Spinal cord (tissue), 10 donors: ENCODE measurements around the gene DERL3. TPM values are rescaled to one million over a fixed set of nuclear protein-coding genes. Genes with fewer than 3 reads are reported as not detected.
A peak's percentile ranks its signal among the peaks of the same experiment; 100 is the strongest.
"Not testable (repeated sequence)": the region's sequence is repeated elsewhere in the genome, so short reads cannot be mapped to it uniquely, and the experiment has no call there.

Experiments
- DNase-seq, 6 donors: peaks; one replicate each; pipeline versions ENCODE4 v3.0.0 to v3.0.0-alpha.2; 2013 to 2015; ENCODE audit warnings: low spot score in 6 of 6, low read depth in 4 of 6
- H3K27ac ChIP-seq: one replicate; pipeline ENCODE4 v1.5.1; 2013; ENCODE audit warnings: low read depth, low read length, control low read depth
- H3K27me3 ChIP-seq: one replicate; pipeline ENCODE4 v1.6.1; 2013; ENCODE audit warnings: low read length; ENCODE audit not compliant: control insufficient read depth, insufficient read depth
- H3K36me3 ChIP-seq: one replicate; pipeline ENCODE4 v1.6.1; 2013; ENCODE audit warnings: low read length; ENCODE audit not compliant: control insufficient read depth, insufficient read depth
- H3K4me1 ChIP-seq: one replicate; pipeline ENCODE4 v1.6.1; 2013; ENCODE audit warnings: low read length; ENCODE audit not compliant: control insufficient read depth, insufficient read depth
- H3K4me3 ChIP-seq: one replicate; pipeline ENCODE4 v1.5.1; 2013; ENCODE audit warnings: low read depth, low read length, control low read depth
- H3K9me3 ChIP-seq: one replicate; pipeline ENCODE4 v1.6.1; 2013; ENCODE audit warnings: low read length; ENCODE audit not compliant: control insufficient read depth, insufficient read depth
- WGBS: methylation state at CpG from one replicate; pipeline ENCODE4 v1.1.5; 2013; ENCODE audit warnings: missing lambda C conversion rate; ENCODE audit not compliant: insufficient coverage; 5-methylcytosine and 5-hydroxymethylcytosine counted together
- polyA plus RNA-seq, 2 donors: library from polyadenylated mRNA; unstranded; fragments of 120-200 nt; gene quantifications; one replicate each; pipeline ENCODE4 v1.2.1, GENCODE V29; 2013; ENCODE audit not compliant: insufficient read length in 2 of 2
- total RNA-seq, 2 donors: library from RNA; depleted of rRNA in 1 of 2; stranded (reverse); fragments of 120-200 nt in 1 of 2; fragments of >200 nt in 1 of 2; gene quantifications; one replicate each; pipeline versions ENCODE4 v1.2.3 to v1.2.4, GENCODE V29; 2013 to 2014
- donor health status: healthy.

DERL3 gene
- total and polyA plus RNA-seq, 4 donors = 0.50 to 5.3 (median 4.0) TPM

- not testable (repeated sequence) for H3K27ac ChIP-seq, H3K9me3 ChIP-seq, DNase-seq, H3K4me1 ChIP-seq, H3K27me3 ChIP-seq, H3K4me3 ChIP-seq
- H3K36me3 ChIP-seq = peaks cover 39% of the 10 kb centered on the region
- WGBS = 83% methylated on average over 1 of the region's 11 CpGs
Observed at GRCh38 chr22:23864499-23865154, 25.8 kb upstream of the DERL3 start.

- no peak overlapping the region for H3K27ac ChIP-seq
- peaks cover 24% of the 10 kb centered on the region for H3K36me3 ChIP-seq
- no peaks in the 10 kb centered on the region for H3K9me3 ChIP-seq
- no peaks in the 10 kb centered on the region for H3K27me3 ChIP-seq
- peak in 1 of 6 donors; percentile 51 for DNase-seq
- H3K4me1 ChIP-seq = peaks cover 16% of the 10 kb centered on the region
- no peak overlapping the region for H3K4me3 ChIP-seq
- 71% methylated on average over 1 of the region's 3 CpGs for WGBS
Observed at GRCh38 chr22:23862103-23862502, 23.3 kb upstream of the DERL3 start.

GRCh38 chr22:23860187-23860586, 21.4 kb upstream of the DERL3 start:
- H3K9me3 ChIP-seq, H3K4me3 ChIP-seq, H3K27ac ChIP-seq, H3K27me3 ChIP-seq, DNase-seq: not testable (repeated sequence)
- WGBS = no CpG with 5 or more reads among the region's 8 CpGs
- peaks cover 15% of the 10 kb centered on the region for H3K36me3 ChIP-seq
- peaks cover 22% of the 10 kb centered on the region for H3K4me1 ChIP-seq

GRCh38 chr22:23859201-23859600, 20.4 kb upstream of the DERL3 start:
- Histone ChIP-seq H3K36me3 (peaks cover 12% of the 10 kb centered on the region), H3K27ac (no peak overlapping the region), H3K4me1 (peaks cover 22% of the 10 kb centered on the region), H3K9me3 (no peaks in the 10 kb centered on the region), H3K4me3 (no peak overlapping the region), H3K27me3 (no peaks in the 10 kb centered on the region)
- no peak for DNase-seq
- WGBS = 83% methylated on average over 3 of the region's 4 CpGs

- no peaks in the 10 kb centered on the region for H3K27me3 ChIP-seq
- DNase-seq = no peak
- H3K9me3 ChIP-seq = no peaks in the 10 kb centered on the region
- H3K4me1 ChIP-seq = peaks cover 22% of the 10 kb centered on the region
- H3K27ac ChIP-seq = peak overlapping the region; percentile 95
- WGBS = no CpG with 5 or more reads among the region's 7 CpGs
- H3K36me3 ChIP-seq = peaks cover 8% of the 10 kb centered on the region
- H3K4me3 ChIP-seq = peak overlapping the region; percentile 89
Observed at GRCh38 chr22:23858484-23858815, 19.6 kb upstream of the DERL3 start.

GRCh38 chr22:23857606-23858483, 19.0 kb upstream of the DERL3 start, which contains the start of gene SLC2A11:
Gene SLC2A11 (plus strand): TSS chr22:23857875. CDS start chr22:23858000, 125 bp downstream.
- Histone ChIP-seq H3K4me1 (peaks cover 22% of the 10 kb centered on the region), H3K4me3 (peak within 1 kb of the TSS; percentile 89), H3K9me3 (no peaks in the 10 kb centered on the region), H3K27me3 (no peaks in the 10 kb centered on the region), H3K27ac (peak within 1 kb of the TSS; percentile 95), H3K36me3 (peaks cover 3% of the 10 kb centered on the region)
- DNase-seq = peak; percentile 94 to 100 (median 97)
- under 1% methylated on average over 58 of the region's 60 CpGs for WGBS

- H3K36me3 ChIP-seq = peaks cover 2% of the 10 kb centered on the region
- peak overlapping the region; percentile 95 for H3K27ac ChIP-seq
- WGBS = under 1% methylated on average over 50 of the region's 58 CpGs
- no peaks in the 10 kb centered on the region for H3K27me3 ChIP-seq
- H3K4me3 ChIP-seq = peak overlapping the region; percentile 89
- no peaks in the 10 kb centered on the region for H3K9me3 ChIP-seq
- H3K4me1 ChIP-seq = peaks cover 22% of the 10 kb centered on the region
- DNase-seq = peak in 4 of 6 donors; percentile 29 to 75 (median 50)
Observed at GRCh38 chr22:23856721-23857605, 18.2 kb upstream of the DERL3 start.

- 87% methylated on average over 11 of the region's 16 CpGs for WGBS
- no peaks in the 10 kb centered on the region for H3K27me3 ChIP-seq
- no peak overlapping the region for H3K4me3 ChIP-seq
Observed at GRCh38 chr22:23850136-23850611, 11.4 kb upstream of the DERL3 start.

More at GRCh38 chr22:23850136-23850611, 11.4 kb upstream of the DERL3 start:
- H3K27ac ChIP-seq = no peak overlapping the region
- H3K9me3 ChIP-seq = no peaks in the 10 kb centered on the region
- H3K4me1 ChIP-seq = peaks cover 38% of the 10 kb centered on the region
- DNase-seq = no peak
- no peaks in the 10 kb centered on the region for H3K36me3 ChIP-seq
